HG03066 (cell line): ENCODE measurements around the gene MAPK11.

Experiments used
- ATAC-seq: cut with Tn5 transposase; IDR thresholded peaks from one replicate; pipeline ENCODE4 v1.9.1; 2021; ENCODE audit warnings: low read depth; ENCODE audit not compliant: unreplicated experiment

MAPK11 gene

DNA sequence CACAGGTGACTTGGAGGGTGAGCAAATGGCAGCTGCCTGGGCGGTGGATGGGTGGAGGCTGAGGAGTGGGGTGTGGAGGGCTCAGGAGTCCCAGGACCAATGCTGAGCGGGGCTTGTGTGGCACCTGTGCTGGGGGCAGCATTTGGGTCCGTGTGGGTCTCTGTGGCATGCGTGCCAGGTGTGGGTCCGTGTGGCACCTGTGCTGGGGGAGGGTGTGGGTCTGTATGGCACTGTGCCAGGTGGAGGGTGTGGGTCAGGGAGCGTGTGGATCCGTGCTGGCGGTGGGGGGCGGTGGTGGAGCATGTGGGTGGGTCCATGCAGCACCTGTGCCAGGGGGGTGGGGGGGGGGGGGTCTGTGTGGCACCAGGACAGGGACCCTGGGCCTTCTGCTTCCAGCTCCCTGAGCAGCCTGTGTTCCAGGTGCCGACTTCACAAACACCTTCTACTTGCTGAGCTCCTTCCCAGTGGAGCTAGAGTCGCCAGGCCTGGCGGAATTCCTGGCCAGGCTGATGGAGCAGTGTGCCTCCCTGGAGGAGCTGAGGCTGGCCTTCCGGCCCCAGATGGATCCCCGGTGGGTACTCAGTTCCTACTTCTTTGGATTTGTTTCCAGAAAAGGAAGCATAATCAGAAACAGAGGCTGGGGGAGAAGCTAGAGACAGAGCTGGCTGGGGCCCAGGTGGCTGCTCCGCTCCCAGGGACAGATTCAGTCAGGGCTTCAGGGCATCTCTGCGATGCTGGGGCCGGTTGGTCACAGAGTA, 54.7 kb downstream of the MAPK11 start:
- ATAC-seq, result no peak
